IPS DF 6.9 (cell line): ENCODE results near the gene AIP.

Source experiments
- DNase-seq: peaks from one replicate; pipeline ENCODE4 v3.0.0-alpha.2; 2013; ENCODE audit warnings: low read depth, low spot score
- H3K27ac ChIP-seq: one replicate; pipeline ENCODE4 v1.5.1; 2013; ENCODE audit warnings: low read length, control low read depth
- H3K27me3 ChIP-seq: 2 replicates; pipeline ENCODE4 v1.6.1; 2013; ENCODE audit warnings: mild to moderate bottlenecking, low read length; ENCODE audit not compliant: control insufficient read depth, insufficient read depth
- H3K36me3 ChIP-seq: 2 replicates; pipeline ENCODE4 v1.6.1; 2013; ENCODE audit warnings: low read length; ENCODE audit not compliant: control insufficient read depth, insufficient read depth
- H3K4me1 ChIP-seq: 2 replicates; pipeline ENCODE4 v1.6.1; 2013; ENCODE audit warnings: low read length; ENCODE audit not compliant: control insufficient read depth, insufficient read depth
- H3K4me3 ChIP-seq: 2 replicates; pipeline ENCODE4 v1.5.1; 2013; ENCODE audit warnings: mild to moderate bottlenecking, low read length
- H3K9me3 ChIP-seq: 2 replicates; pipeline ENCODE4 v1.6.1; 2013; ENCODE audit warnings: low read length, inconsistent platforms; ENCODE audit not compliant: control insufficient read depth, insufficient read depth
- WGBS: extraction: QIAGEN DNeasy Blood & Tissue Kit; methylation state at CpG from one replicate; pipeline ENCODE4 v1.1.7; 2013; ENCODE audit warnings: mixed read lengths, missing lambda C conversion rate; ENCODE audit not compliant: insufficient read length, insufficient coverage; 5-methylcytosine and 5-hydroxymethylcytosine counted together

The AIP gene

GRCh38 chr11:67449116-67449844 is 33.5 kb upstream of the AIP start:
- no CpG with 5 or more reads among the region's 9 CpGs for WGBS
- no peak for DNase-seq
- Histone ChIP-seq H3K36me3 (no peaks in the 10 kb centered on the region; the same call in 1 of the 2 replicates), H3K27ac (no peak overlapping the region), H3K9me3 (no peaks in the 10 kb centered on the region), H3K27me3 (no peaks in the 10 kb centered on the region), H3K4me1 (no peaks in the 10 kb centered on the region), H3K4me3 (no peak overlapping the region)

GRCh38 chr11:67450796-67451657 is 31.8 kb upstream of the AIP start:
- Histone ChIP-seq H3K4me3 (no peak overlapping the region), H3K9me3 (no peaks in the 10 kb centered on the region), H3K27me3 (no peaks in the 10 kb centered on the region), H3K4me1 (no peaks in the 10 kb centered on the region), H3K36me3 (no peaks in the 10 kb centered on the region; the same call in 1 of the 2 replicates), H3K27ac (no peak overlapping the region)
- no CpG with 5 or more reads among the region's 25 CpGs for WGBS
- DNase-seq = no peak

- H3K4me1 ChIP-seq = no peaks in the 10 kb centered on the region
- no peaks in the 10 kb centered on the region; the same call in 1 of the 2 replicates for H3K36me3 ChIP-seq
- no peaks in the 10 kb centered on the region for H3K27me3 ChIP-seq
- WGBS = no CpG with 5 or more reads among the region's 14 CpGs
- H3K27ac ChIP-seq = no peak overlapping the region
- DNase-seq = no peak
- H3K4me3 ChIP-seq = no peak overlapping the region
- no peaks in the 10 kb centered on the region for H3K9me3 ChIP-seq
These were observed 31.2 kb upstream of the AIP start for GRCh38 chr11:67451658-67451976.

GRCh38 chr11:67452141-67452952 is 30.5 kb upstream of the AIP start, which contains the start of gene GPR152:
Gene GPR152 (minus strand): TSS chr11:67452729. CDS start chr11:67452724, 5 bp downstream.
- Histone ChIP-seq H3K27me3 (no peaks in the 10 kb centered on the region), H3K4me1 (no peaks in the 10 kb centered on the region), H3K36me3 (no peaks in the 10 kb centered on the region; the same call in 1 of the 2 replicates), H3K27ac (no peak within 1 kb of the TSS), H3K4me3 (no peak within 1 kb of the TSS), H3K9me3 (no peaks in the 10 kb centered on the region)
- DNase-seq = no peak
- no CpG with 5 or more reads among the region's 33 CpGs for WGBS

GRCh38 chr11:67453816-67454732 is 28.8 kb upstream of the AIP start:
- Histone ChIP-seq H3K27ac (no peak overlapping the region), H3K9me3 (no peaks in the 10 kb centered on the region), H3K27me3 (no peaks in the 10 kb centered on the region), H3K4me1 (no peaks in the 10 kb centered on the region), H3K36me3 (no peaks in the 10 kb centered on the region; the same call in 1 of the 2 replicates), H3K4me3 (no peak overlapping the region)
- no CpG with 5 or more reads among the region's 21 CpGs for WGBS
- DNase-seq = no peak

GRCh38 chr11:67455054-67455453 is 27.8 kb upstream of the AIP start, which contains the start of gene CABP4:
Gene CABP4 (plus strand): TSS chr11:67455354. CDS start chr11:67455424, 70 bp downstream.
- H3K27ac ChIP-seq = no peak within 1 kb of the TSS
- no peak for DNase-seq
- no peaks in the 10 kb centered on the region for H3K4me1 ChIP-seq
- H3K36me3 ChIP-seq = no peaks in the 10 kb centered on the region; the same call in 1 of the 2 replicates
- H3K9me3 ChIP-seq = no peaks in the 10 kb centered on the region
- H3K27me3 ChIP-seq = no peaks in the 10 kb centered on the region
- no peak within 1 kb of the TSS for H3K4me3 ChIP-seq
- WGBS = no CpG with 5 or more reads among the region's 3 CpGs

- Histone ChIP-seq H3K36me3 (no peaks in the 10 kb centered on the region; the same call in 1 of the 2 replicates), H3K4me1 (no peaks in the 10 kb centered on the region), H3K4me3 (no peak overlapping the region), H3K27ac (no peak overlapping the region), H3K27me3 (no peaks in the 10 kb centered on the region), H3K9me3 (no peaks in the 10 kb centered on the region)
- no CpG with 5 or more reads among the region's 25 CpGs for WGBS
- DNase-seq = no peak
These were observed 26.6 kb upstream of the AIP start for GRCh38 chr11:67456068-67456705.

GRCh38 chr11:67457453-67457852 is 25.4 kb upstream of the AIP start:
- Histone ChIP-seq H3K9me3 (no peaks in the 10 kb centered on the region), H3K27ac (no peak overlapping the region), H3K4me3 (no peak overlapping the region), H3K36me3 (no peaks in the 10 kb centered on the region; the same call in 1 of the 2 replicates), H3K4me1 (no peaks in the 10 kb centered on the region), H3K27me3 (no peaks in the 10 kb centered on the region)
- DNase-seq = no peak
- WGBS = no CpG with 5 or more reads among the region's 12 CpGs

GRCh38 chr11:67458266-67458665 is 24.6 kb upstream of the AIP start:
- Histone ChIP-seq H3K4me3 (no peak overlapping the region), H3K36me3 (no peaks in the 10 kb centered on the region), H3K4me1 (no peaks in the 10 kb centered on the region), H3K27ac (no peak overlapping the region), H3K27me3 (no peaks in the 10 kb centered on the region), H3K9me3 (no peaks in the 10 kb centered on the region)
- no peak for DNase-seq
- WGBS = no CpG with 5 or more reads among the region's 19 CpGs
